HG03066 (cell line): ENCODE results near the gene FLNA.
"Not testable (repeated sequence)": the region's sequence is repeated elsewhere in the genome, so short reads cannot be mapped to it uniquely, and the experiment has no call there.

ENCODE experiments used
- ATAC-seq: cut with Tn5 transposase; IDR thresholded peaks from one replicate; pipeline ENCODE4 v1.9.1; 2021; ENCODE audit warnings: low read depth; ENCODE audit not compliant: unreplicated experiment

FLNA gene

DNA sequence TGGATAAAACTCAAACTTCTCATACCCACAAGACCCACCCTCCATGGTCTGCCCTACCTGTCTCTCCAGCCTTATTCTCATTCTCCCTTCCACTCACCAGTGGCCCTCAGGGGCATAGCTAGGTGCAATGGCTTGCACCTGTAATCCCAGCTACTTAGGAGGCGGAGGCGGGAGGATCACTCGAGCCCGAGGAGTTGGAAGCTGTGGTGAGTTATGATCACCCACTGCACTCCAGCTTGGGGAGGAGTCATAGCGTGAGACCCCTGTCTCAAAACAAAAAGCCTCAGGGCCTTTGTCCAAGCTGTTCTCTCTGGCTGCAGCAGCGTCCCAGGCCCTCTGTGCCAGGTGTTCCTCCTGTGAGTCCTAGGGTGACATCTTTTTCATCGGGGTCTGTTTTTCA is 62.3 kb downstream of the FLNA start:
- ATAC-seq = no peak

DNA sequence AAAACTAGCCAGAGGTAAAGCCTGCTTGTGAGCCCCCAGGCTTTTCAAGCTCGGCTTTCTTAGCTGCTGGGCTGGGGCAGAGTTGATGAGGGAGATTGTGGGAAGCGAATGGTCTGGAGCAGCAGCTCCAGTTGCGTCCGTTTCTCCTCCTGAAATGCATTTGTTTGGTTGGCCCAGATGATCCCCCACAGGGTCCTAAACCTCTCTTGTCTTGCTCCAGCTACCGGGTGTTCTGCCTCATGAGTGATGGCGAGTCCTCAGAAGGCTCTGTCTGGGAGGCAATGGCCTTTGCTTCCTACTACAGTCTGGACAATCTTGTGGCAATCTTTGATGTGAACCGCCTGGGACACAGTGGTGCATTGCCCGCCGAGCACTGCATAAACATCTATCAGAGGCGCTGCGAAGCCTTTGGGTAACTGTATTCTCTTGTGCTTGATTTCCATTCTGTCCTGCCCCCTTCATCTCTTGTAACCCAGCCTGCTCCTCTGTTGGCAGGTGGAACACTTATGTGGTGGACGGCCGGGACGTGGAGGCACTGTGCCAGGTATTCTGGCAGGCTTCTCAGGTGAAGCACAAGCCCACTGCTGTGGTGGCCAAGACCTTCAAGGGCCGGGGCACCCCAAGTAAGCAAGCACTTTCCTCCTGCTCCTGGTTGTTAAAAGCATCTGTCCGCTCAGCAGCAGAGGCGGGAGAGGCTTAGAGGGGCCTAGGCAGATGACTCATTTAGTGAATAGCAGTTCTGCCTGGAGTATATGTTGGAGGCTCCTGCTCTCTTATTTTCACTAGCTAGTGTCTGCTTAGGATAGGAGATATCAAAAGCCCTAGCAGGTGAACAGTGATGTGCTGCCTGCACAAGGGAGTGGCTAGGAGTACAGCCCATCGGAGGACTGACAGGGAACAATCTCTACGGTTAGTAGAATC is 63.6 kb downstream of the FLNA start:
- ATAC-seq = no peak

DNA sequence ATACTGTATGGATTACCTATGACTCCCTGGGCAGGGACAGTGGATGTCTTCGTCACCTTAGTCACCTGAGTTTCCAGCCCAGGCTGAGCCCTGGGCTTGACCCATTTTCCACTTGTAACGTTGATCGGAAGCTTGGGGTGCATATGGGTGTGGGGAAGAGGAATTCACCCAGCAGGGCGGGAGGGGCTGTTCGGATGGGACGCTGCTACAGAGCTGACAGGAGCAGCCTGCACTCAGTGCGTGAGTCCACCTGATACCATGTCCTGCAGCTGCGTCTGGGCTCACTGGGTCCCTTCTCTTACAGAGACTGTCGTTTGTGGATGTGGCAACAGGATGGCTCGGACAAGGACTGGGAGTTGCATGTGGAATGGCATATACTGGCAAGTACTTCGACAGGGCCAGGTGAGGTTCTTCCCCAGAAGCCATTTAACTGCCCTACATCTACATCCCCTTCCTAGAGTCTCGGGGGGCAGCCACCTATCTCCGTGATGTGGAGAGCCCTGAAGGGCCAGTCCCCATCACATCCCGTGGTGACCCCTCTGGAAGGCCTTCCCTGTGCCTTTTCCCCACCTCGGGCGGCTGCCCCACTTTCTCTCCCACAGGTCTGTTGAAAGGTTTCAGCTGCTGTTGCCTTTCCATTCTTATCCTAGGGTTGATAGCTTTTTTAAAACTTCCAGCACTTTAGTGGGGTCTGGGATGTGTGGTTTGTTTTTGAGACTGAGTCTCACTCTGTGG is 65.2 kb downstream of the FLNA start:
- ATAC-seq = no peak

DNA sequence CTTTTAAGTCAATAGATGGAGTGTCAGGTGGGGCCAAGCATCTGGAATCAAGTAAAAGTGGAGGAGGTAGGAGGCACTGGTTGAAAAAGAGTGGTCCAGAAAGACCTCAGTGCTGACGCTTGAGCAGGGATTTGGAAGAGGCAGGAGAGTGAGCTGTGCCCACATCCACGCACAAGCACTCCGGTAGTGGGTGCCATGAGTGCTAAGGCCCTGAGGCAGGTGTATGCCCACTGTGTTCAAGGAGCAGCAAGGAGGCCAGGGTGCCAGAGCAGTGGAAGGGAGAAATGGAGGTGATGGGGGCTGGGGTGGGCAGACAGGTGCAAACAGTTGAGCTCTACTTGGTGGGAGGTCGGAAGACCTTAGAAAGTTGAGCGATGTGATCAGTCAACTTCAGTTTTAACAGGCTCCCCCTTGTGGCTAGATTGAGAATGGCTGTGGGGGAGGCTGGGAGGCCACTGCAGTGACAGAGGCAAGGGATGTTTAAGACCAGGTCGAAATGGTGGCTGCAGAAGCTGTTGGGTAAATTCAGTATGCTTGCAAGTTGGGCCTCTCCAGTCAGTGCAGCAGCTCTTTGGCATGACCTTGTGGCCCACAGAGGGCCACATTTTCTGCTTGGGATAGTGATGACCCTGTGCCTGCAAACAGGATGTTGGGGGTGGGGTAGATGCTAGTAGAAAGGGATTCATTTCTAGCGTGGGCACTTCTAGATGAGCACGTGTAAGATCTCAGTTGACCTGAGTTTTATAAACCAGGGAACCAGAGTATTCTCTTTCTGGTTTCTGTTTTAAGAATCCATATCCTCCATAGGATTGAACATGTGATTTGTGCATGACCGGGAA is 66.1 kb downstream of the FLNA start:
- no peak for ATAC-seq

DNA sequence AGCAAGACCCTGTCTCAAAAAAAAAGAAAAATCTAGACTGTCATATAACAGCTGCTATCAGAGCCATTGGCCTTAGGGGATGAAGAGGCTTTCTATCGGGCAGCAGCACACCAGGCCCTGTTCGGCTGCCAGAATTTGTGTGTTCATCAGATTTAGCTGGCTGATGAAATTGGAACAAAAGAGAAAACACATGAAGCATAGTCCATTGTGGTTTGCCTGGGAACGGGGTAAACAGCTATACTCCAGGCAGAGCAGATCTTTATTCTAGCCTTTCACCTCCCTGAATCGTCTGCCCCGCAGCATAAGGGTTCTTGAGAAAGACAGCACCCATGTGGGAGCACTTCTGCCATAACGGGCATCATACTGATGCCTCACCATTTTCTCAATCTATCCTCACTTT is 67.2 kb downstream of the FLNA start:
- ATAC-seq = no peak

DNA sequence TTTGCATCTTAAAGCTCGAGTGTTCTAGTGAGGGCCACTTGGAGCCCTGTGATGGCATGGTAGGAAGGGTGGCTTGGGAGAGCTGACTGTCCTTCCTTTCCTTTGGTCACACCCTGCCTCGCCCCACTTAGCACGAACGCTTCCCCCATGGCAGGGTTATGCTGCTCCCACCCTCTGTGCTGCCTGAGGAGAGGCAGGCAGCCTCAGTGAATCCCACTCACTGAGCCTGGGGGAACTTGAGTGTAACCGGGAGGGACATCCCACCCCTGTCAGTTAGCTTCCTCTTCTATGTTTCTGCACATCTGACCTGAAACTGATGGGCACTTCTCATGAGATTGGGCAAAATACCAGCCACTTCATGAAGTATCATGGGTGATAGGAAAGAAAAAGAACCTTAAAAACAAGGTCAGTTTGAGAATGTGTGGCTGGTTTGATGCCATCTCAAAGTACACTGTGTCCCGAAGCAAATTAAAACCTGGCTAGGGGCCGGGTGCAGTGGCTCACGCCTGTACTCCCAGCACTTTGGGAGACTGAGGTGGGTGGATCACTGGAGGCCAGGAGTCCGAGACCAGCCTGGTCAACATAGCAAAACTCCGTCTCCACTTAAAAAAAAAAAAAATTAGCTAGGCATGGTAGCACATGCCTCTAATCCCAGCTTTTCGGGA is 68.8 kb downstream of the FLNA start:
- ATAC-seq = no peak

DNA sequence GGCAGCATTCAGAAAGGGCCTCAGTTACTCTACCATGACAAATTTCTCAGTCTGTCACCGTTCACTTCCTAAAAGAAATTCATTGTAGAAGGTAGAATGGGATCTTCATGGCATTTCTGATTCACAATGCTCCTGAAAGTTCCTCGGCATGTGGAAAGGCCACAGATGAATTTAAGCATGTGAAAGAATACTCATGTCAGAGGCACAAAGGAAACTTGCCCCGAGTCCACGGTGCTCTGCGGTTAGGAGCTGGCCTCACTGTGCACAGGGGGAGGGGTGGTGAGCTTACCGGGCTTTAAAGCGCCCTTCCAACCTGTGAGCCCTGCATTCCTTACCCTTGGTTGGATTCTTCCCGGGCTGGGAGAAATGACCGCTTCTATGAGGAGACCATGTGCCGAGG is 69.6 kb downstream of the FLNA start:
- no peak for ATAC-seq

DNA sequence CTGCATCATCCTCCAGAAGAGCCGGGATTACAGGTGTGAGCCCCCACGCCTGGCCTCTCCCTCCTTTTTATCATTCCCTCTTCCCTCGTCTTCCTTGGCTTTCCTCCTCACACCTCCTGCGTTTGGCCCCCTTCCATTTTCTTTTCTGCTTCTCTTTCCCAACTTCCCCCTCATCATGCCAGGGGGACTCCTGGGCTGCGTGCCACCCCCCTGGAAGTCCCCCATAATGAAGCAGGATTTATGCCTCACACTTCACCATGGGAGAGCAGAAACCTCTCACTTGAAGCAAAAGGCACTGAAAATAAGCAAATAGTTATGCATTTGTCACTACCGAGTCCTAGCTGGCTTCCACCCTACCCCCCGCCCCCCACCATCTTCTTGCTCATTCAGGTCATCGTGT is 71.0 kb downstream of the FLNA start:
- ATAC-seq = no peak

DNA sequence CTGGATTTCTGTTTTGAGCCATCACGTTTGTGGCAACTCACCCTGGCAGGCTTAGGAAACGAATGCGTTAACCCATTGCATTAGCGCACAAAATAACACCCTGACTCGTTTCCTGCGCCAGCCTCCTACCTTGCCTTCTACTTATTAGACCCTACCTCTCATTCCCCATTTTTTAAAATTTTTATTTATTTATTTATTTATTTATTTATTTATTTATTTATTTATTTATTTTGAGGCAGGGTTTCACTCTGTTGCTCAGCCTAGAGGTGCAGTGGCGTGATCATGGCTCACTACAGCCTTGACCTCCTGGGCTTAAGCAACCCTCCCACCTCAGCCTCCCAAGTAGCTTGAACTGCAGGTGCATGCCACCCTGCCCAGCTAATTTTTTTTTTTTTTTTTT is 71.4 kb downstream of the FLNA start:
- ATAC-seq = not testable (repeated sequence)

DNA sequence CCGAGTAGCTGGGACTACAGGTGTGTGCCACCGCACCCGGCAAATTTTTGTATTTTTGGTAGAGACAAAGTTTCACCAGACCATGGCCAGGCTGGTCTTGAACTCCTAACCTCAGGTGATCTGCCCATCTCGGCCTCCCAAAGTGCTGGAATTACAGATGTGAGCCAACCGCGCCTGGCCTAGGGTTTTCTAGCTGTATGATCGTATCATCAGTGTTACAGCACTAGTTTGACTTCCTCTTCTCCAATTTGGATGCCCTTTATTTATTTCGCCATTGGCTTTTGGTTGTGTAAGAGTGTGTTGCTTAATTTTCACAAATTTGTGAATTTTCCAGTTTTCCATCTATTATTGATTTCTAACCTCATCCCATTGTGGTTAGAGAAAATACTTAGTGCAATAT is 73.6 kb downstream of the FLNA start:
- no peak for ATAC-seq
